ENCODE data around the gene CNTN4.

CNTN4 gene

DNA sequence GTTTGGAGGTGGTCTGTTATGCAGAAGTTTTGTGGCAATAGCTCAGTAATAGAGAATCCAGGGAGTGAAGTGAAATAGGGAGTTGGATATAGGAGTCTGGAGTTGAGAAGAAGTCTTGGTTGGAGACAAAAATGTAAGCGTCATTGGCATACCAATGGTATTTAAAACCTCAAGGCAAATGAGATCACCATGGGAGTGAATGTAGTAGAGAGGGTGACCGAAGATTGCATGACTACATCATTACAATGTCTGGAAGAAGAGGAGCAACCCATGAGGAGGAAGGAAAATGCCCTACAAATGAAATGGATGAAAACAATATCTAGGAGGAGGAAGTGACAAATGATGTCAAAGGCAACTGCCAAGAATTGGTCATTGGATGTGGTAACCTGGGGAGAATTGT, 54.4 kb downstream of the CNTN4 start:
- DNase-seq (ENCODE audit: low spot score), result no peak

DNA sequence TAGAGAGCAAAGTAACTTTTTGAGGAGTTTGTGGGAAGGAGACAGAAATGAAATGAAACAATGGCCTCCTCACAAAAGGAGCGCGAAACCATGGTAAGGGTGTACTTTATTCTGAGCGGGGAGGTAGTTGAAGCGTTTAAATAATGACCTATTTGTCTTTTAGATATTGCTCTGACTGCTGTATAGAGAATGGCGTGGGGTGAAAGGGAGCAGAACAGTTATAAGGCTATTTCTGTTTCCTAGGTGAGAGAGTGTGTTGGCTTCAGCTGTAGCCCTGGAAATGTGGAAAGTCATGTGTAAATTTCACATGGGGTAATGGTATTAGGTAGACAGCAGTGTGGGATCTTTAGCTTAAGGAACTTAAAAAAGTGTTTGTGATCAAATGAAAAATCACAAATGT, 54.9 kb downstream of the CNTN4 start:
- no peak for DNase-seq (ENCODE audit: low spot score)

- DNase-seq (ENCODE audit: low spot score), result no peak
Observed at GRCh38 chr3:2154621-2155020, 56.0 kb downstream of the CNTN4 start.

GRCh38 chr3:2156244-2156847, 57.7 kb downstream of the CNTN4 start:
- no peak for DNase-seq (ENCODE audit: low spot score)

DNA sequence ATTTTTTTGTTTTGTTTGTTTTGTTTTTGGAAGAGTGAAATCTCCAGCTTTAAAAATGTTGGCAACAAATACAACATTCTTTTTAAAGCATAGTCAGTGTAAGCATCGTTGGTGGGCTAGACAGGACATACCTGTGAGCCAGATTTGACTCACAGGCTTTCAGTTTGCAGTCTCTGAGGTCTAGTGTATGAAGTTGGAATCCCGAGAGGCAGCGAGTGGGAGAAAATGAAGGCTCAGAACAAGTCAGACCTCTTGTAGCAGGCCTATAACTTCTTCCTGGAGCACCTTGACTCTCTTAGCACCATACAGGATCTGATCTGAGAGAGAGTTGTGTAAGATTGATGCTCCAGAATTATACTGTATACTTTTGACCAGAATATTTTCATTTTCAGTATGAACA, 60.2 kb downstream of the CNTN4 start:
- no peak for DNase-seq (ENCODE audit: low spot score)

DNA sequence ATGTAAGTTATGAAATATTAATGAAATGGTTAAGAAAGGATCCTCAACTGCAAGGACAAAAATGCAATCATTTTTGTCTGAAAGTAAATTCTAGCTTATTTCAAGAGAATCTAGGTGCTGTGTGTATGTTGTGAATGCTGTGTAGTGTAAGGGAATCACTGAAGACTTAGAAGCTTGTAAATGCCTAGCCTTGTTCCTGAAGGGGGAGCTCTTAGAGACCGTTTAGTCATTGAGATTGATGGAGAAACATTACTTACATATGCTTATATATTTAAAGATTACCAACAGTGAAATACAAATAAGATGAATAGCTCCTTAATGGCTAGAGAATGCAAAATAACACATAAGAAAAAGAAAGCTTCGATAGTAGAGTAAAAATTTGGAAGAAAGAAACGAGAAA, 67.9 kb downstream of the CNTN4 start:
- DNase-seq (ENCODE audit: low spot score), result no peak

- no peak for DNase-seq (ENCODE audit: low spot score)
Observed at GRCh38 chr3:2172561-2173171, 74.0 kb downstream of the CNTN4 start.

DNA sequence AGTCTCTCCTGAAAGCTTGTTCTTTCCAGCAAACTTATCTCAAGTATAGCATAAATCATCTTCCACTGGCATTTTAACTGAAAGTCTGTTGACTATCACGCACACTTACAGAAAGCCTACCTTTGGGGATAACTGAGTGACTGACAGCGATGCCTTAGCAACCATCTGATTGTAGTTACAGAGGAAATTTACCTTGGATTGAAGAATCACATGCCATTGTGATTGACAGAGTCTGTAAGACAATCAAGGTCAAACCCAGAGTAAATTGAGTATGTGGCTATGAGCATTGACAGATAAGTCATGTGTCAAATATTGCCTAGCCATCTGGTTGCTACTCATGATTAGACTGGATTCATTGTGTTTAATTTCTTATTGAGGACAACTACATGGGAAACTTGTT, 82.0 kb downstream of the CNTN4 start:
- DNase-seq (ENCODE audit: low spot score), result no peak

GRCh38 chr3:2198776-2199279, 100.2 kb downstream of the CNTN4 start:
- DNase-seq (ENCODE audit: low spot score), result no peak

DNA sequence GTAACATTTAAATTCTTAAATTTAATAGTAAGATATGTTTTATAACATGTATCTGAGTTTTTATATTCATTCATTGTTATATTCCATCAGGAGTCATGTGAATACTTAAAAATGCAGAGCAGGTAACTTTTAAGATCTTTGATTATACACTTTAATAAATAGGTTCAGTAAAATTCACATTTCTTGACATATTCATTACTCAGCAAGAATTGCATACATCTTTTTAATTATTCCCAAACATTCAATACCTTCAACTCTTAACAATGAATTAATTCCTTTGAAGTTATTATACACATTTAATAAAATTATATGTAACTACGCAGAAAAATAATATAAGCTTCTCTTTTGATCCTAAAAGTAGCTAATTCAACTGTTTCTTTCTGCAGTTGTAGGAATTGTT, 105.4 kb downstream of the CNTN4 start:
- no peak for DNase-seq (ENCODE audit: low spot score)

- no peak for DNase-seq (ENCODE audit: low spot score)
Observed at GRCh38 chr3:2205692-2206091, 107.0 kb downstream of the CNTN4 start.

GRCh38 chr3:2206536-2206935, 107.9 kb downstream of the CNTN4 start:
- no peak for DNase-seq (ENCODE audit: low spot score)

DNA sequence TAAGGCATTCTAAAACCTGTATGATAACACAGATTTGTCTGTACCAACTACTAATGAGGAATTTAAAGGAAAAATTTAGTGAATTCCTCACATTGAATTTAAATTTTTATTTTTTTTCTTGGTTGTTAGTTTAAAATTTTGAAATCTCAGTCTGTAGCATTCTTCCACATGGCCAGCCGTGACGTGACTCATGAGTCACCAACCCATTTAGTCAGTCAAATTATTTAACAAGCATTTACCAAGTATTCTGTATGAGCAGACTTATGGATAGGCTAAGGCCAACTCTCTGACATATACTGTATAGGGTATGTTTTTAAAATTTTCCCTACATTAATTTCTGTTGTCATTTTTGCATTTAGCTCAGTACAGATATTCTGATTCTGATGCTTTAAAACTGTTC, 112.9 kb downstream of the CNTN4 start:
- no peak for DNase-seq (ENCODE audit: low spot score)

- DNase-seq (ENCODE audit: low spot score), result no peak
Observed at GRCh38 chr3:2212206-2212605, 113.5 kb downstream of the CNTN4 start.

- no peak for DNase-seq (ENCODE audit: low spot score)
Observed at GRCh38 chr3:2218375-2218774, 119.7 kb downstream of the CNTN4 start.

DNA sequence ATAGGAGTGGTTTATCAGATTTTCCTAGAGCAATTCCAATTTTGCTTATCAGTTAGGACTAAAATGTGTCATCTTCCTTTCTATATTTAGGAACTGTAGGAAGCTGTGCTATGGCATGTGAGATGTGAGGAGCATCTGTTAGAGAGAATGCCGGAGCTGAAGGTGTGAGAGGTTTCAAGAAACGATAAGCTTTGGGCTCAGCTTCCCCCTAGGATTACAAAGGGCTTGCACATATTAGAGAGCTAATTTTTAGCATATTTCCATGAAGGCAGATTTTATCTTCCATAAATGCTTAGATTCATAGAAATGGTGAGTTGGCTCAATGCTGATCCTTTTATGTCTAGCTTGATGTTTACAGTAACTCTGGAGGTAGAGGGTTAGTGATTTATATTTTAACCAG, 120.2 kb downstream of the CNTN4 start:
- no peak for DNase-seq (ENCODE audit: low spot score)

- no peak for DNase-seq (ENCODE audit: low spot score)
Observed at GRCh38 chr3:2236203-2236602, 137.5 kb downstream of the CNTN4 start.

GRCh38 chr3:2244137-2244536, 145.5 kb downstream of the CNTN4 start:
- DNase-seq (ENCODE audit: low spot score), result no peak

GRCh38 chr3:2246873-2247648, 148.4 kb downstream of the CNTN4 start:
- DNase-seq (ENCODE audit: low spot score), result no peak

DNA sequence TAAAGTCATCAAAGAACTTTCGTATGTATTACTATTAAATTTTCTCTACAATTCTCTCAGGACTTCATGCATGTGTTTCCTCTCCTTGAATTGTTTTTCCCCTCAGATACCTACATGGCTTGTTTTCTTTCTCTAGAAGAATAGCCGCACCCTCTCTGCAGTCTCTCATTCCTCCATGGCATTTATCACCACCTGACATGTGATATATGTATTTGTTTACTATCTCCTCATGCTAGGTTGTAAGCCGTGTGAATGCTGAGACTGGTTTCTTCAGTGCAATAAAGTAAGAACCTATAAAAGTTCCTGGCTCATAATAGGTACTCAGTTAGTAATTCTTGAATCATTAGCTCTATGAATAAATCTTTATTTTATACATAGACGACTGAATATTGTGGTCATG, 149.2 kb downstream of the CNTN4 start:
- no peak for DNase-seq (ENCODE audit: low spot score)

GRCh38 chr3:2250783-2251182, 152.1 kb downstream of the CNTN4 start:
- DNase-seq (ENCODE audit: low spot score), result no peak

DNA sequence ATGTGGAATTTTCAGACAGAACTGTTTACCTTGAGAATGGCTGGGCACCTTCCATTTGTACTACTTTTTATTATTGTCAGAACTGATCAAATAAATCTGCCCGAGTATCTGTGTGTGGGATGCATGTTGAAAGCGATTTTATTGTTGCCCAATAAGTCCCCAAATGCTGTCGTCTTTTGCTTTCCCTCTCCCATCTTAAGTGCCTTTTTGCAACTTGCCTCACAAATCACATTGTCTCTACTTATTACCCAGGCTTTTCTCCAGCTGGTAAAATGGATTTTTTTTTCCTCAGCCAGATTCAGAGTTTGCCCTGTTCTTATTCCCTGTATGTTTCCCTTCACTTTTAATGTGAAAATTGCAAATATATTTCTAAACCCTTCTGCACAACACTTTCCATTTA, 163.1 kb downstream of the CNTN4 start:
- DNase-seq (ENCODE audit: low spot score), result no peak

- no peak for DNase-seq (ENCODE audit: low spot score)
Observed at GRCh38 chr3:2262204-2262603, 163.5 kb downstream of the CNTN4 start.
